PC-3 (cell line): Measurements from ENCODE around the gene MRPS27. TPM values are rescaled to one million over a fixed set of nuclear protein-coding genes. Genes with fewer than 3 reads are reported as not detected.

Experiments
- ATAC-seq: fragments of 200-7000 bp; cut with Tn5 transposase; 2 replicates; pipeline ENCODE4 v1.9.1; 2020; ENCODE audit warnings: mild to moderate bottlenecking, moderate library complexity
- BruUV-seq: library from RNA; stranded (reverse); fragments of 400-500 nt; replicated peaks from 2 replicates; lab custom pipeline; 2021; lab: Mats Ljungman, UMichigan
- CTCF ChIA-PET: fragments of 300-600 bp; sonication (Branson Sonifier 250); formaldehyde crosslinking; loops from one replicate; lab custom pipeline; 2022; ENCODE audit warnings: antibody characterized with exemption; lab: Charles Lee
- POLR2A ChIA-PET: fragments of 300-600 bp; sonication (Branson Sonifier 250); formaldehyde crosslinking; loops from one replicate; lab custom pipeline; 2022; ENCODE audit warnings: antibody characterized with exemption; ENCODE audit not compliant: unreplicated experiment; lab: Charles Lee
- DNase-seq: peaks from one replicate; pipeline ENCODE4 v3.0.0-alpha.2; 2015
- H2AFZ ChIP-seq: fragments of 300-600 bp; sonication (generic); 2 replicates; pipeline ENCODE4 v1.6.0; 2016; ENCODE audit warnings: antibody characterized with exemption, low read length
- H3F3A ChIP-seq: fragments of 300-600 bp; sonication (generic); one replicate; pipeline ENCODE4 v1.6.0; 2017; ENCODE audit warnings: antibody characterized with exemption, low read length, control low read depth, mild to moderate bottlenecking; ENCODE audit not compliant: unreplicated experiment
- H3K27ac ChIP-seq: fragments of 300-600 bp; sonication (generic); 2 replicates; pipeline ENCODE4 v1.5.1; 2016; ENCODE audit warnings: mild to moderate bottlenecking, low read length
- H3K27me3 ChIP-seq: fragments of 300-600 bp; sonication (generic); 2 replicates; pipeline ENCODE4 v1.6.1; 2016; ENCODE audit warnings: low read length, mixed read lengths
- H3K36me3 ChIP-seq: fragments of 300-600 bp; sonication (generic); 2 replicates; pipeline ENCODE4 v1.6.1; 2016; ENCODE audit warnings: low read depth, mixed run types, low read length, mixed read lengths
- H3K4me1 ChIP-seq: fragments of 300-600 bp; sonication (generic); 2 replicates; pipeline ENCODE4 v1.5.1; 2016; ENCODE audit warnings: low read length; ENCODE audit not compliant: insufficient read depth
- H3K4me2 ChIP-seq: fragments of 300-600 bp; sonication (generic); 2 replicates; pipeline ENCODE4 v1.6.0; 2016; ENCODE audit warnings: low read length
- H3K4me3 ChIP-seq: fragments of 300-600 bp; sonication (generic); 2 replicates; pipeline ENCODE4 v1.5.1; 2016; ENCODE audit warnings: mild to moderate bottlenecking, low read length, mixed read lengths
- H3K79me2 ChIP-seq: fragments of 300-600 bp; sonication (generic); 2 replicates; pipeline ENCODE4 v1.6.1; 2017; ENCODE audit warnings: low read length, mixed read lengths
- H3K9ac ChIP-seq: fragments of 300-600 bp; sonication (generic); 2 replicates; pipeline ENCODE4 v1.6.0; 2016; ENCODE audit warnings: mild to moderate bottlenecking, low read length
- H3K9me2 ChIP-seq: fragments of 300-600 bp; sonication (generic); replicated peaks from 2 replicates; pipeline ENCODE4 v1.6.1; 2016; ENCODE audit warnings: mixed run types, low read length, mixed read lengths
- H3K9me3 ChIP-seq: fragments of 300-600 bp; sonication (generic); 2 replicates; pipeline ENCODE4 v1.6.1; 2016; ENCODE audit warnings: low read length, mixed read lengths
- H4K20me1 ChIP-seq: fragments of 300-600 bp; sonication (generic); 2 replicates; pipeline ENCODE4 v1.6.1; 2016; ENCODE audit warnings: low read length, mixed read lengths
- EZH2 ChIP-seq: fragments of 300-600 bp; sonication (generic); IDR thresholded peaks from one replicate; pipeline ENCODE4 v1.6.1; 2017; ENCODE audit warnings: antibody characterized with exemption, mild to moderate bottlenecking, low read length; ENCODE audit not compliant: unreplicated experiment
- EZH2phosphoT487 ChIP-seq: fragments of 300-600 bp; sonication (generic); IDR thresholded peaks from 2 replicates; pipeline ENCODE4 v1.6.1; 2018; ENCODE audit warnings: mild to moderate bottlenecking, antibody characterized with exemption, low read length, borderline replicate concordance
- intact Hi-C: fragments of 100-400 bp; cut with micrococcal nuclease; formaldehyde crosslinking; loops from 2 replicates; pipeline ENCODE4 v1.9.0; 2023
- total RNA-seq: library from RNA; depleted of rRNA; stranded (reverse); fragments of >200 nt; gene quantifications from 2 replicates; pipeline ENCODE4 v1.2.3, GENCODE V29; 2014
- TF ChIP-seq, protein P1 (sequence below): fragments of 300-600 bp; sonication (generic); conservative IDR thresholded peaks from 2 replicates; pipeline ENCODE4 v1.5.1; 2017; ENCODE audit warnings: antibody characterized with exemption, low read depth, mild to moderate bottlenecking, low read length

Gene MRPS27
- total RNA-seq, 1 experiment from 2014 or later = 59.0 TPM

DNA sequence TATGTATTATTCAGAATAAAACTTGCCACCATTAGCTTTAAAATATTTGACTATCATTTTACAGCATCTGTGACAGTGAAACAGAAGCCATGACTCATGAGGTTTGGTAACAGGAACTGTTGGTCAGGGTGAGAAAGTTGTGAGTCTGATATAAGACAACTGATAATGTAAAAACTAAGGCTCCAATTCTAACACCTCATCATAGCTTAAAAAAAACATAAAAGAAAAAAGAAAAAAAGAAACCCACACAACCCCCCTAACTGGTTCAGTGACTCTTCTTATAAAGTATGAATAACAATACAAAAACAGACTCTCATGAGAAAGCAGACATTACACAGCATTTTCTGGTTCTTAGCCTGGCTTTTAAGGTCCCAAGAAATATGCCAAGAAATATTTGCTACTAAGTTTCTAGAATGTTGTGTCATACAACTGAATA lies 85.8 kb downstream of the MRPS27 start:
- peak; percentile 48 for DNase-seq
- intact Hi-C loops = no loop called here
- H3K27ac ChIP-seq = peak overlapping the region; percentile 62
- peak overlapping the region; percentile 30 for H3K4me2 ChIP-seq
- peaks cover 18% of the 10 kb centered on the region for H3K4me1 ChIP-seq
- TF ChIP-seq EZH2phosphoT487 = no peak
- no peak for TF ChIP-seq EZH2
- TF ChIP-seq, protein P1, sequence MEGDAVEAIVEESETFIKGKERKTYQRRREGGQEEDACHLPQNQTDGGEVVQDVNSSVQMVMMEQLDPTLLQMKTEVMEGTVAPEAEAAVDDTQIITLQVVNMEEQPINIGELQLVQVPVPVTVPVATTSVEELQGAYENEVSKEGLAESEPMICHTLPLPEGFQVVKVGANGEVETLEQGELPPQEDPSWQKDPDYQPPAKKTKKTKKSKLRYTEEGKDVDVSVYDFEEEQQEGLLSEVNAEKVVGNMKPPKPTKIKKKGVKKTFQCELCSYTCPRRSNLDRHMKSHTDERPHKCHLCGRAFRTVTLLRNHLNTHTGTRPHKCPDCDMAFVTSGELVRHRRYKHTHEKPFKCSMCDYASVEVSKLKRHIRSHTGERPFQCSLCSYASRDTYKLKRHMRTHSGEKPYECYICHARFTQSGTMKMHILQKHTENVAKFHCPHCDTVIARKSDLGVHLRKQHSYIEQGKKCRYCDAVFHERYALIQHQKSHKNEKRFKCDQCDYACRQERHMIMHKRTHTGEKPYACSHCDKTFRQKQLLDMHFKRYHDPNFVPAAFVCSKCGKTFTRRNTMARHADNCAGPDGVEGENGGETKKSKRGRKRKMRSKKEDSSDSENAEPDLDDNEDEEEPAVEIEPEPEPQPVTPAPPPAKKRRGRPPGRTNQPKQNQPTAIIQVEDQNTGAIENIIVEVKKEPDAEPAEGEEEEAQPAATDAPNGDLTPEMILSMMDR = no peak
- no peaks in the 10 kb centered on the region for H4K20me1 ChIP-seq
- ChIA-PET CTCF (interaction anchor here (0.8 kb wide), 1 partner anchor 312 kb away, joined by 4 read pairs; no protein-coding TSS in a partner anchor), POLR2A (no interaction called here)
- H3K36me3 ChIP-seq = peaks cover 15% of the 10 kb centered on the region; the same call in 1 of the 2 replicates
- no peak overlapping the region for H2AFZ ChIP-seq
- H3K79me2 ChIP-seq = no peaks in the 10 kb centered on the region
- no TSS peak for BruUV-seq
- H3K9me3 ChIP-seq = no peaks in the 10 kb centered on the region
- no peaks in the 10 kb centered on the region for H3K9me2 ChIP-seq
- peak; percentile 74 for ATAC-seq
- H3K9ac ChIP-seq = no peak overlapping the region; the same call in 1 of the 2 replicates
- no peaks in the 10 kb centered on the region for H3K27me3 ChIP-seq
- no peaks in the 10 kb centered on the region for H3F3A ChIP-seq
- H3K4me3 ChIP-seq = 0 out of 2 replicates have a peak overlapping the region, but pooled peaks have one; percentile 4

DNA sequence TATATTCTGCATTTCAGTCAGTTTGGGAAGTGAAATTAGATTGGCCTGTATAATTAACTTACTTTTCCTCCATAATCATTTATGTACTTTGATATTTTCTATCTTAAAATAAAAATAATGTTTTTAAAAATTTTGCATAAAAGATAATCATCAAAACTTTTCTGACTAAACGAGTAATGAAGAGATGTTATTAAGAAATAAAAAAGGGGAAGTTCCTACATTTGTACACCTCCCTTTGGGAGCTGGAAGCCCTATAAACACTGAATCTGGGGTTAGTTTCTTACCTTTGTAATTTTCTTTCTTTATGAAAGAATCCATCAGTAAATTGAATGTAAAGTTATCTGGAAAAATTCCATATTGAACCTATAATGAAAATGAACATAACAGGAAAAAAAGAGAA lies 86.2 kb downstream of the MRPS27 start:
- H3K27ac ChIP-seq = peak overlapping the region; percentile 62; the same call in 1 of the 2 replicates
- peaks cover 18% of the 10 kb centered on the region for H3K4me1 ChIP-seq
- no peaks in the 10 kb centered on the region for H3F3A ChIP-seq
- no peaks in the 10 kb centered on the region for H4K20me1 ChIP-seq
- DNase-seq = no peak
- TF ChIP-seq, protein P1 = no peak
- TF ChIP-seq EZH2 = no peak
- TF ChIP-seq EZH2phosphoT487 = no peak
- no peak overlapping the region for H2AFZ ChIP-seq
- 0 out of 2 replicates have a peak overlapping the region, but pooled peaks have one; percentile 28 for H3K4me2 ChIP-seq
- no peak for ATAC-seq
- POLR2A ChIA-PET = no interaction called here
- H3K9me3 ChIP-seq = no peaks in the 10 kb centered on the region
- H3K9ac ChIP-seq = no peak overlapping the region
- peaks cover 16% of the 10 kb centered on the region for H3K36me3 ChIP-seq
- H3K9me2 ChIP-seq = no peaks in the 10 kb centered on the region
- no peak overlapping the region for H3K4me3 ChIP-seq
- intact Hi-C loops = no loop called here
- CTCF ChIA-PET = interaction anchor here (0.8 kb wide), 1 partner anchor 311 kb away, joined by 4 read pairs; no protein-coding TSS in a partner anchor
- no peaks in the 10 kb centered on the region for H3K79me2 ChIP-seq
- no TSS peak for BruUV-seq
- H3K27me3 ChIP-seq = no peaks in the 10 kb centered on the region

DNA sequence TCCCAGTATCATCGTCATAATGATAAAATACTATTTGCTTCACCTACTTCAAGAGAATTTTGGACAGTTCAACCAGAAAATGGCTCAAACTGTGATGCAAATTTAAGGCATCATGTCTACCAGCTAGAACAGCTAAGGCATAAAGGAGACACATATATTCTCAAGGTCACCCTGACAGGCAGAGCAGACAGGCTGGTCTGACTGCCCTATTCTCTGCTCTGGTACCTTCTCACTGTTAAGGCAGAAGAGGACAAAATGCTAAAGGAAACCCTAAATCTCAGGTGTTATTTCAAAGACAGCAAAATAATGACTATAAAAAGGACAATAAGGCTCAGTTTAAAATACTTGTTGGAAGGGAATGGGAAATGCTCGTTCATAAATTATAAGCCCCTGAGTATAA lies 87.2 kb downstream of the MRPS27 start:
- POLR2A ChIA-PET = no interaction called here
- Histone ChIP-seq H3K79me2 (no peaks in the 10 kb centered on the region), H3K4me3 (no peak overlapping the region), H3K27ac (no peak overlapping the region), H3K4me2 (no peak overlapping the region), H3K27me3 (no peaks in the 10 kb centered on the region), H3K9me2 (no peaks in the 10 kb centered on the region), H3K9me3 (no peaks in the 10 kb centered on the region), H3K4me1 (peaks cover 18% of the 10 kb centered on the region), H3K36me3 (peaks cover 18% of the 10 kb centered on the region), H4K20me1 (no peaks in the 10 kb centered on the region), H3F3A (no peaks in the 10 kb centered on the region), H3K9ac (no peak overlapping the region), H2AFZ (no peak overlapping the region)
- TF ChIP-seq, protein P1 = no peak
- no peak for TF ChIP-seq EZH2phosphoT487
- no peak for TF ChIP-seq EZH2
- DNase-seq (no peak), ATAC-seq (no peak)
- intact Hi-C loops = no loop called here
- CTCF ChIA-PET = no interaction called here
- no TSS peak for BruUV-seq
